ENCODE results near the gene MAST2. TPM values are rescaled to one million over a fixed set of nuclear protein-coding genes. Genes with fewer than 3 reads are reported as not detected.
"Not testable (repeated sequence)": the region's sequence is repeated elsewhere in the genome, so short reads cannot be mapped to it uniquely, and the experiment has no call there.

Gene MAST2
- total and polyA plus RNA-seq, 4 donors = 12.4 to 68.5 (median 49.7) TPM

- H3K4me1 ChIP-seq (ENCODE audit: control insufficient read depth in 1 of 2, insufficient read depth in 2 of 2, low read length in 2 of 2); H3K27ac ChIP-seq (ENCODE audit: low read depth in 1 of 2, low read length in 2 of 2); H3K36me3 ChIP-seq (ENCODE audit: control insufficient read depth in 1 of 2, insufficient read depth in 2 of 2, low read length in 1 of 2); DNase-seq; ATAC-seq (ENCODE audit: low FRiP score); H3K27me3 ChIP-seq (ENCODE audit: control insufficient read depth in 1 of 2, insufficient read depth in 2 of 2, low read length in 1 of 2); H3K9me3 ChIP-seq (ENCODE audit: control insufficient read depth, low read length); H3K4me3 ChIP-seq (ENCODE audit: low read length in 2 of 2); intact Hi-C loops (cut with DNase I): not testable (repeated sequence)
- WGBS, 2 donors = 91 to 92% methylated on average over 6 of the region's 6 CpGs
Observed at GRCh38 chr1:45932205-45932604, 128.8 kb downstream of the MAST2 start.

GRCh38 chr1:45934947-45935346 is 131.5 kb downstream of the MAST2 start:
- ATAC-seq (ENCODE audit: low FRiP score) (no peak), DNase-seq (no peak)
- H3K27ac ChIP-seq (ENCODE audit: low read depth in 1 of 2, low read length in 2 of 2) = no peak overlapping the region
- 97 to 98% methylated on average over 3 of the region's 3 CpGs for WGBS, 2 donors
- H3K27me3 ChIP-seq (ENCODE audit: control insufficient read depth in 1 of 2, insufficient read depth in 2 of 2, low read length in 1 of 2) = no peaks in the 10 kb centered on the region
- no peaks in the 10 kb centered on the region for H3K9me3 ChIP-seq (ENCODE audit: control insufficient read depth, low read length)
- no peak overlapping the region for H3K4me3 ChIP-seq (ENCODE audit: low read length in 2 of 2)
- intact Hi-C loops (cut with DNase I) = no loop called here
- H3K4me1 ChIP-seq (ENCODE audit: control insufficient read depth in 1 of 2, insufficient read depth in 2 of 2, low read length in 2 of 2) = no peaks in the 10 kb centered on the region
- H3K36me3 ChIP-seq (ENCODE audit: control insufficient read depth in 1 of 2, insufficient read depth in 2 of 2, low read length in 1 of 2) = no peaks in the 10 kb centered on the region

DNA sequence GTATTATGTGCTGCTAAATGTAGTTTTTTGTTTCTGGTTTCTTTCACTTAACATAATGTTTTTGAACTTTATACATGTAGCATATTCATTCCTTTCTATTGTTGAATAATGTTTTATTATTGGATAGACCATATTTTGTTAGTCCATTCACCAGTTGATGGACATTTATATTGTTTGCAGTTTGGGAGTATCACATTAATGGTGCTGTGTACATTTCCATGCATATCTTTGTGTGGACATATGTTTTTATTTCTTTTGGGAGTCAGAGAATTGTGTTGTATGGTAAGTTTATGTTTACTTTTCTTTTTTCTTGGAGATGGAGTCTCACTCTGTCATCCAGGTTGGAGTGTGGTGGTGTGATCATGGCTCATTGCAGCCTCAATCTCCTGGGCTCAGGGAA is 134.6 kb downstream of the MAST2 start:
- no peak overlapping the region for H3K27ac ChIP-seq (ENCODE audit: low read depth in 1 of 2, low read length in 2 of 2)
- H3K9me3 ChIP-seq (ENCODE audit: control insufficient read depth, low read length) = no peaks in the 10 kb centered on the region
- H3K36me3 ChIP-seq (ENCODE audit: control insufficient read depth in 1 of 2, insufficient read depth in 2 of 2, low read length in 1 of 2) = no peaks in the 10 kb centered on the region
- ATAC-seq (ENCODE audit: low FRiP score) = no peak
- H3K27me3 ChIP-seq (ENCODE audit: control insufficient read depth in 1 of 2, insufficient read depth in 2 of 2, low read length in 1 of 2) = no peaks in the 10 kb centered on the region
- no peak overlapping the region for H3K4me3 ChIP-seq (ENCODE audit: low read length in 2 of 2)
- no peaks in the 10 kb centered on the region for H3K4me1 ChIP-seq (ENCODE audit: control insufficient read depth in 1 of 2, insufficient read depth in 2 of 2, low read length in 2 of 2)
- intact Hi-C loops (cut with DNase I) = no loop called here
- DNase-seq = no peak

DNA sequence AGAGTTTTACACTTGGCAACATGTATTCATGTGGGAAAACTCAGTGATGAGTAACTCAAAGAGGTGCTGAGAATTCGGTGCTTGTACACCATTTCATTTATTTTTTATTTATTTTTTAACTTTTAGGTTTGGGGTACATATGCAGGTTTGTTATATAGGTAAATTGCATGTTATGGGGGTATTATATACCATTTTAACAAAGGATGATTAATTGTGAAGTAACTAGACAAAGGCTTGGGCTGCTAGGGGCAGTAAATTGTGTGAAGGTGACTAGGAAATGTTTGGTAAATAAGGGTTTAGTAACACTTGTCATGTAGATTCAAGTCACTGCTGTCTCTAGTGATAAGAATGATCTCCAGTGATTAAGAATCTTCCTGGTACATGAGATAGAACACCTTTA is 139.0 kb downstream of the MAST2 start:
- 94 to 97% methylated on average over 1 of the region's 1 CpG for WGBS, 2 donors
- Histone ChIP-seq H3K9me3 (ENCODE audit: control insufficient read depth, low read length) (no peaks in the 10 kb centered on the region), H3K4me1 (ENCODE audit: control insufficient read depth in 1 of 2, insufficient read depth in 2 of 2, low read length in 2 of 2) (peaks cover 0 to 5% of the 10 kb centered on the region in 2 donors), H3K4me3 (ENCODE audit: low read length in 2 of 2) (no peak overlapping the region), H3K27ac (ENCODE audit: low read depth in 1 of 2, low read length in 2 of 2) (no peak overlapping the region), H3K27me3 (ENCODE audit: control insufficient read depth in 1 of 2, insufficient read depth in 2 of 2, low read length in 1 of 2) (no peaks in the 10 kb centered on the region), H3K36me3 (ENCODE audit: control insufficient read depth in 1 of 2, insufficient read depth in 2 of 2, low read length in 1 of 2) (no peaks in the 10 kb centered on the region)
- intact Hi-C loops (cut with DNase I) = loop anchor here in 1 of 2 donors (10.0 kb wide), 1 partner anchor 48 kb away; no protein-coding TSS in a partner anchor
- no peak for ATAC-seq (ENCODE audit: low FRiP score)
- no peak for DNase-seq

DNA sequence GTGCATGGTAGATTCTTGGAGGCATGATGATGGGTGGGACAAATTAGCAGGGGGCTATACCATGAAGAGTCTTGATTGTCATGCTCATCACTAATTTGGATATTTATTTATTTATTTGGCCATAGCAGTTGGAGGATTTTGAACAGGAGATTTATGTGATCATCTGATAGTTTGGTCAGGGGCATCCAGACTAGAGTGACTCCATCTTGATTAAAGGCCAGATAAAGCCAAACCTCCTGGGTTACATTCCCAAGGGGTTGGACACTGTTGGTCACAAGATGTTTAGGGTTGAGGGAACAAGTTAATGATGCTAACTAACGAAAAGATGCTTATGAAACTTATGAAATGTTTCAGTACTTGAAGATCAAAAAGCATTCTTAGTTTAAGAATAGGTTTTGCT is 139.8 kb downstream of the MAST2 start:
- Histone ChIP-seq H3K9me3 (ENCODE audit: control insufficient read depth, low read length) (no peaks in the 10 kb centered on the region), H3K27me3 (ENCODE audit: control insufficient read depth in 1 of 2, insufficient read depth in 2 of 2, low read length in 1 of 2) (no peaks in the 10 kb centered on the region), H3K36me3 (ENCODE audit: control insufficient read depth in 1 of 2, insufficient read depth in 2 of 2, low read length in 1 of 2) (no peaks in the 10 kb centered on the region), H3K27ac (ENCODE audit: low read depth in 1 of 2, low read length in 2 of 2) (no peak overlapping the region), H3K4me3 (ENCODE audit: low read length in 2 of 2) (no peak overlapping the region), H3K4me1 (ENCODE audit: control insufficient read depth in 1 of 2, insufficient read depth in 2 of 2, low read length in 2 of 2) (peaks cover 0 to 5% of the 10 kb centered on the region in 2 donors)
- DNase-seq (no peak), ATAC-seq (ENCODE audit: low FRiP score) (no peak)
- intact Hi-C loops (cut with DNase I) = loop anchor here in 1 of 2 donors (10.0 kb wide), 1 partner anchor 48 kb away; no protein-coding TSS in a partner anchor
- WGBS, 2 donors = 59 to 80% methylated on average over 1 of the region's 1 CpG

- no peaks in the 10 kb centered on the region for H3K36me3 ChIP-seq (ENCODE audit: control insufficient read depth in 1 of 2, insufficient read depth in 2 of 2, low read length in 1 of 2)
- no peaks in the 10 kb centered on the region for H3K9me3 ChIP-seq (ENCODE audit: control insufficient read depth, low read length)
- intact Hi-C loops (cut with DNase I) = loop anchor here in 1 of 2 donors (10.0 kb wide), 1 partner anchor 51 kb away; no protein-coding TSS in a partner anchor
- ATAC-seq (ENCODE audit: low FRiP score) = no peak
- peaks cover 0 to 5% of the 10 kb centered on the region in 2 donors for H3K4me1 ChIP-seq (ENCODE audit: control insufficient read depth in 1 of 2, insufficient read depth in 2 of 2, low read length in 2 of 2)
- WGBS, 2 donors = 4 to 13% methylated on average over 2 of the region's 2 CpGs
- H3K4me3 ChIP-seq (ENCODE audit: low read length in 2 of 2) = no peak overlapping the region
- peak overlapping the region in 1 of 2 donors; percentile 67 for H3K27ac ChIP-seq (ENCODE audit: low read depth in 1 of 2, low read length in 2 of 2)
- no peaks in the 10 kb centered on the region for H3K27me3 ChIP-seq (ENCODE audit: control insufficient read depth in 1 of 2, insufficient read depth in 2 of 2, low read length in 1 of 2)
- DNase-seq = peak in 1 of 2 donors; percentile 62
Observed at GRCh38 chr1:45945426-45945825, 142.0 kb downstream of the MAST2 start.

- 89 to 92% methylated on average over 2 of the region's 2 CpGs for WGBS, 2 donors
- H3K27ac ChIP-seq (ENCODE audit: low read depth in 1 of 2, low read length in 2 of 2); H3K4me3 ChIP-seq (ENCODE audit: low read length in 2 of 2); H3K27me3 ChIP-seq (ENCODE audit: control insufficient read depth in 1 of 2, insufficient read depth in 2 of 2, low read length in 1 of 2); H3K4me1 ChIP-seq (ENCODE audit: control insufficient read depth in 1 of 2, insufficient read depth in 2 of 2, low read length in 2 of 2); H3K36me3 ChIP-seq (ENCODE audit: control insufficient read depth in 1 of 2, insufficient read depth in 2 of 2, low read length in 1 of 2); ATAC-seq (ENCODE audit: low FRiP score); DNase-seq; H3K9me3 ChIP-seq (ENCODE audit: control insufficient read depth, low read length): not testable (repeated sequence)
- intact Hi-C loops (cut with DNase I) = loop anchor here in 1 of 2 donors (10.0 kb wide), 1 partner anchor 55 kb away; no protein-coding TSS in a partner anchor
Observed at GRCh38 chr1:45949462-45949861, 146.1 kb downstream of the MAST2 start.

GRCh38 chr1:45952072-45952471 is 148.7 kb downstream of the MAST2 start:
- Histone ChIP-seq H3K4me3 (ENCODE audit: low read length in 2 of 2) (no peak overlapping the region), H3K9me3 (ENCODE audit: control insufficient read depth, low read length) (no peaks in the 10 kb centered on the region), H3K4me1 (ENCODE audit: control insufficient read depth in 1 of 2, insufficient read depth in 2 of 2, low read length in 2 of 2) (peaks cover 0 to 2% of the 10 kb centered on the region in 2 donors), H3K27ac (ENCODE audit: low read depth in 1 of 2, low read length in 2 of 2) (no peak overlapping the region), H3K36me3 (ENCODE audit: control insufficient read depth in 1 of 2, insufficient read depth in 2 of 2, low read length in 1 of 2) (no peaks in the 10 kb centered on the region), H3K27me3 (ENCODE audit: control insufficient read depth in 1 of 2, insufficient read depth in 2 of 2, low read length in 1 of 2) (no peaks in the 10 kb centered on the region)
- ATAC-seq (ENCODE audit: low FRiP score) (no peak), DNase-seq (no peak)
- WGBS, 2 donors = 90 to 91% methylated on average over 2 of the region's 2 CpGs
- intact Hi-C loops (cut with DNase I) = no loop called here

DNA sequence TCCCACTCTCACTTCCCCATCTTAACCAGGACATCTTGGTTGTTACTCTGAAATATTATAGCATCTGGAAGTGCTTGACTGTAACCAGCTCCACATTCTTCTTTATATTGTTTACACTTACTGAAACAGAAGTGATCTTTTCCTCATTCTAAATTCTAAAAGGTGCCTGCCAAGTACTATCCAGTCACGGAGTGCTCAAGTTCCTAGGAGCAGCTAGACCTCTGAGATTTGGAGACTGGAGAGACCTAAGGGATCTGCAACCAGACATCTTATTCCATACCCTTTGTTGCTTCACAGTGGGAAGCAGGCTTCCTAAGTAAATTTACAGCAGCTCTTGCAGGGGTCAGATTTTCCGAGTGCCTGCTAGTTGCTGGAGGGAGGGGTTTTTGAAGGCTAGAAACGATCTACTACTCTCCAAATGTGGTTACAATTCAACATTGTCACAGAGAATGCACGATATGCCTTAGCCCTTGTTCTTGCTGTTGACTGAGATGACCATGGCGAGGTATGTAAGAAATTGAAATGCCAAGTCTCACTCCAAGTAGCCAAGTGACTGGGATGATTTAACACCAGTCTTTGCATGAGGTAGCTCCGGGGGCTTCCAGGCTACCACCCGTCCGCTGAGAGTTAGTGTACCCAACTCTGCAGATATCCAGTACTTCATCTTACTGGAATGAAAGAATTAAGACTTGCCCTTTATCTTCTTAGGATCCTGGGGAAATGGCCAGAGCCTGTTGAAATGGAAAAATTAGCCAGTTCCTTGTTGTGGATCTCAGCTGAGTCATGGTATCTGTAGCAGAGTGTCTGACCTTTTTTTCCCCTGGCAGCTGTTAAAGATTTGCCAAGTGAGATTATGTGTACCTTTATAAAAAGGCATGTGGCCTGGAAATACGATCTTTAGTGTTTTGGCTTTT is 150.8 kb downstream of the MAST2 start:
- no peak overlapping the region for H3K4me3 ChIP-seq (ENCODE audit: low read length in 2 of 2)
- intact Hi-C loops (cut with DNase I) = no loop called here
- H3K9me3 ChIP-seq (ENCODE audit: control insufficient read depth, low read length) = no peaks in the 10 kb centered on the region
- H3K36me3 ChIP-seq (ENCODE audit: control insufficient read depth in 1 of 2, insufficient read depth in 2 of 2, low read length in 1 of 2) = no peaks in the 10 kb centered on the region
- no peak for DNase-seq
- no peaks in the 10 kb centered on the region for H3K27me3 ChIP-seq (ENCODE audit: control insufficient read depth in 1 of 2, insufficient read depth in 2 of 2, low read length in 1 of 2)
- peaks cover 0 to 2% of the 10 kb centered on the region in 2 donors for H3K4me1 ChIP-seq (ENCODE audit: control insufficient read depth in 1 of 2, insufficient read depth in 2 of 2, low read length in 2 of 2)
- WGBS, 2 donors = 32 to 35% methylated on average over 9 of the region's 9 CpGs
- peak overlapping the region in 1 of 2 donors; percentile 7 for H3K27ac ChIP-seq (ENCODE audit: low read depth in 1 of 2, low read length in 2 of 2)
- ATAC-seq (ENCODE audit: low FRiP score) = peak; percentile 63
